Karpas-422 (cell line): ENCODE measurements around the gene ADARB1. TPM values are rescaled to one million over a fixed set of nuclear protein-coding genes. Genes with fewer than 3 reads are reported as not detected.
A peak's percentile ranks its signal among the peaks of the same experiment; 100 is the strongest.

Experiments used
- DNase-seq: peaks from one replicate; pipeline ENCODE4 v3.0.0-alpha.2; 2015
- H2AFZ ChIP-seq: fragments of 200-600 bp; sonication (generic); 2 replicates; pipeline ENCODE4 v1.6.1; 2014; ENCODE audit warnings: antibody characterized with exemption, low read length, mixed read lengths
- H3K27ac ChIP-seq: fragments of 200-600 bp; sonication (generic); 2 replicates; pipeline ENCODE4 v1.5.1; 2014; ENCODE audit warnings: mild to moderate bottlenecking, low read length, moderate library complexity
- H3K27me3 ChIP-seq: fragments of 200-600 bp; sonication (generic); 2 replicates; pipeline ENCODE4 v1.6.1; 2014; ENCODE audit warnings: low read length, mixed read lengths
- H3K36me3 ChIP-seq: fragments of 200-600 bp; sonication (generic); 2 replicates; pipeline ENCODE4 v1.6.1; 2014; ENCODE audit warnings: low read length, mixed read lengths; ENCODE audit not compliant: insufficient read depth
- H3K4me1 ChIP-seq: fragments of 200-600 bp; sonication (generic); 2 replicates; pipeline ENCODE4 v1.6.1; 2014; ENCODE audit warnings: mild to moderate bottlenecking, low read length, mixed read lengths
- H3K4me2 ChIP-seq: fragments of 200-600 bp; sonication (generic); 2 replicates; pipeline ENCODE4 v1.6.1; 2014; ENCODE audit warnings: low read length, low read depth, mild to moderate bottlenecking; ENCODE audit not compliant: poor library complexity, severe bottlenecking
- H3K4me3 ChIP-seq: fragments of 200-600 bp; sonication (generic); 2 replicates; pipeline ENCODE4 v1.5.1; 2014; ENCODE audit warnings: mild to moderate bottlenecking, antibody characterized with exemption, low read length, mixed read lengths
- H3K79me2 ChIP-seq: fragments of 200-600 bp; sonication (generic); 2 replicates; pipeline ENCODE4 v1.6.1; 2014; ENCODE audit warnings: mild to moderate bottlenecking, low read length, mixed read lengths
- H3K9ac ChIP-seq: fragments of 200-600 bp; sonication (generic); 2 replicates; pipeline ENCODE4 v1.6.0; 2014; ENCODE audit warnings: low read length
- H3K9me2 ChIP-seq: fragments of 200-600 bp; sonication (generic), shearing (Covaris generic); replicated peaks from 2 replicates; pipeline ENCODE4 v1.6.0; 2014; ENCODE audit warnings: mild to moderate bottlenecking, low read length, moderate library complexity; ENCODE audit not compliant: insufficient read depth
- H3K9me3 ChIP-seq: fragments of 300-700, 200-600 bp; sonication (generic); 2 replicates; pipeline ENCODE4 v1.6.1; 2014; ENCODE audit warnings: low read length, mixed read lengths
- H4K20me1 ChIP-seq: fragments of 200-600 bp; sonication (generic); 2 replicates; pipeline ENCODE4 v1.6.1; 2014; ENCODE audit warnings: mild to moderate bottlenecking, antibody characterized with exemption, low read length, low read depth; ENCODE audit not compliant: insufficient read depth
- total RNA-seq: library from RNA; depleted of rRNA; stranded (reverse); fragments of >200 nt; shearing (Covaris generic); gene quantifications from 2 replicates; pipeline ENCODE4 v1.2.3, GENCODE V29; 2014; ENCODE audit warnings: low replicate concordance

The ADARB1 gene
- total RNA-seq, 1 experiment from 2014 or later, result 2.0 TPM

DNA sequence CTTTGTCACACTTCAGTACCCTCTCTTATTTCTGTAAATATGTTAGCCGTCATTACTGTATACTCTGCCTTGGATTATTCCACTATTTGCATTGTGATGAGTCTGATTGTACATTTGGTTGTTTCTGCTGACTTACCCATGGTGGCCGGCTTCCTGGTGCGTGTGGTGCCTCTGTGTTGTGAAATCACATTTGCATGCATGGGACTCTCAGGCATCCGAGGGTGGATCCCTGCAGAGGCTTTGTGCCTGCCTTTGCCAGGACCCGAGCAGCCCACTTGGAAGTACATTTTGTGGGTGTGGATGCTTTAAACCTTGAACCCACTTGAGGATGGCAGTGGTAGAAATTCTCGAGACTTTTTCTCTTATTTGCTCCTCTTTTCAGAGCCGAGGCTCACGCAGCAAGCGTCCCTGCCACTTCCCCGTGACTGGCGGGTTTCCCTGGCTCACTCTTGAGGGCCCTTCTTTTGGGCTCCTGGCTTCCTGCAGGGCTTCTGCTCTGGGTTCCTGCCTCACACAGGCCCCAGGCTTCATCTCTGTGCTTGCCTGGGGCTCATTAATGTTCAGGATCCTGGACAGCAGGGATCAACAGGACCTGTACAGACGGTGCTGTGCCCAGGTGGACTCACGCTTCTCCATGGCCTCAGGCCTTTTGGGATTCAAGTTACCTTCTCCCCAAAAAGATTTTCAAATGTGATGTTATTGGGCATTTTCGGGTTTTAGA, 176.7 kb downstream of the ADARB1 start:
- no peak overlapping the region for H3K9ac ChIP-seq
- H3K27me3 ChIP-seq, result no peaks in the 10 kb centered on the region
- no peaks in the 10 kb centered on the region for H3K36me3 ChIP-seq
- no peak for DNase-seq
- no peaks in the 10 kb centered on the region for H3K9me2 ChIP-seq
- no peak overlapping the region for H3K4me2 ChIP-seq
- H2AFZ ChIP-seq, result no peak overlapping the region
- no peaks in the 10 kb centered on the region for H3K9me3 ChIP-seq
- no peak overlapping the region for H3K4me3 ChIP-seq
- H3K4me1 ChIP-seq, result no peaks in the 10 kb centered on the region
- no peak overlapping the region for H3K27ac ChIP-seq
- no peaks in the 10 kb centered on the region for H4K20me1 ChIP-seq
- H3K79me2 ChIP-seq, result no peaks in the 10 kb centered on the region

GRCh38 chr21:45251635-45252447, 177.5 kb downstream of the ADARB1 start:
- DNase-seq, result no peak
- Histone ChIP-seq H3K9me2 (no peaks in the 10 kb centered on the region), H4K20me1 (no peaks in the 10 kb centered on the region), H3K79me2 (no peaks in the 10 kb centered on the region), H3K27ac (no peak overlapping the region), H3K36me3 (no peaks in the 10 kb centered on the region), H3K27me3 (no peaks in the 10 kb centered on the region), H3K9ac (no peak overlapping the region), H3K4me2 (no peak overlapping the region), H3K4me1 (no peaks in the 10 kb centered on the region), H3K9me3 (no peaks in the 10 kb centered on the region), H2AFZ (no peak overlapping the region), H3K4me3 (no peak overlapping the region)

DNA sequence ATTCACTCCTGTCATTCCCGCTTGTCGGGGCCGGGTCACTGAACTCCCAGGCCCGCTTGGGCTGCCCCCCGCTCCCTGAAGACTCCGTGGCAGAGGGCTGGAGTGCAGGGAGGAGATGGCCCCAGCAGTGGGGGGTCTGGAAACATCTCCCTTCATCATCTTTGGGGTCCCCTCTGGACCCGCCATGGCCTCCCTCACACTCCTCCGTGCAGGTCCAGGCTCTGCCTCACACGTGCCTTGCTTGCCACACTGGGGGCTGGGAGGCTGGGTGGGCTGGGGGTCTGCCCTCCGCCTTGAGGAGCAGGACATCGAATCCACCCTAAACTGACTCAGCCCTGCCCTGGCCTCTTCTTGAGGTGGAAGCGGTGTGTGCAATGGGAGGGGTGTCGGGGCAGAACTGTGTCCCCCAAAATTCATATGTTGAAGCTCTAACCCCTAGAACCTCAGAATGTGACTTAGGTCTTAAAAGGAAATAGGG, 178.1 kb downstream of the ADARB1 start:
- Histone ChIP-seq H3K4me3 (no peak overlapping the region), H3K27ac (no peak overlapping the region), H3K9me2 (no peaks in the 10 kb centered on the region), H2AFZ (no peak overlapping the region), H3K79me2 (no peaks in the 10 kb centered on the region), H3K4me1 (no peaks in the 10 kb centered on the region), H4K20me1 (no peaks in the 10 kb centered on the region), H3K9ac (no peak overlapping the region), H3K36me3 (no peaks in the 10 kb centered on the region), H3K27me3 (no peaks in the 10 kb centered on the region), H3K4me2 (no peak overlapping the region), H3K9me3 (no peaks in the 10 kb centered on the region)
- DNase-seq, result no peak

GRCh38 chr21:45253180-45253579, 178.8 kb downstream of the ADARB1 start:
- Histone ChIP-seq H3K27me3 (no peaks in the 10 kb centered on the region), H3K4me3 (no peak overlapping the region)

DNA sequence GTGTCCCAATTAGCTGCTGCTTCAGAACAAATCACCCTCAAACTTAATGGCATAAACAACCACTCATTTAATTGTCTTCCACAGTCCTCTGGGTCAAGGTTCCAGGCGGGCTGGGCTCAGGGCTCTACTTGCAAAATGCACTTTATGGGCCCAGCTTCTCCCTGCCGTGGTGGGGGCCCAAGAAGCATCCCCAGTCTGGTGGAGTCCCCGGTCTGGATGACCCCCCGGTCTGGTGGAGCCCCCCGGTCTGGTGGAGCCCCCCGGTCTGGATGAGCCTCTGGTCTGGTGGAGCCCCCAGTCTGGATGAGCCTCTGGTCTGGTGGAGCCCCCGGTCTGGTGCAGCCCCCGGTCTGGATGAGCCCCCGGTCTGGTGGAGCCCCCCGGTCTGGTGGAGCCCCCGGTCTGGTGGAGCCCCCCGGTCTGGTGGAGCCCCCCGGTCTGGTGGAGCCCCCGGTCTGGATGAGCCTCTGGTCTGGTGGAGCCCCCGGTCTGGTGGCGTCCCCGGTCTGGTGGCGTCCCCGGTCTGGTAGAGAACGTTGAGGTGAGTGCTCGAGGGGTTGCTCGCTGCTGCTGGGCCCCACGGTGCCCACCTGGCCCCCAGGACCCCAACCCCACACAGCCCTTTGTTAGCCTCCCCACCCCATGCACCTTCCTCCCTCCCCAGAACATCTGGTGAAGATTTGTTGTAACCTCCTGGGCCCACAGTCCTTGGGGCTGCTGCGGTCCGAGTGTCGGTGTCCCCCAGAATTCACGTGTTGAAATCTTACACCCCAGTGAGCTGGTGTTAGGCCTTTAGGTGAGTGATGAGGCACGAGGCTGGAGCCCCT, 179.5 kb downstream of the ADARB1 start:
- no peak overlapping the region for H3K4me3 ChIP-seq
- no peak overlapping the region for H3K4me2 ChIP-seq
- no peaks in the 10 kb centered on the region for H3K4me1 ChIP-seq
- DNase-seq, result no peak
- H3K9me2 ChIP-seq, result no peaks in the 10 kb centered on the region
- no peaks in the 10 kb centered on the region for H3K79me2 ChIP-seq
- H3K36me3 ChIP-seq, result no peaks in the 10 kb centered on the region
- no peaks in the 10 kb centered on the region for H3K9me3 ChIP-seq
- H3K9ac ChIP-seq, result no peak overlapping the region
- no peak overlapping the region for H3K27ac ChIP-seq
- H4K20me1 ChIP-seq, result no peaks in the 10 kb centered on the region
- H3K27me3 ChIP-seq, result no peaks in the 10 kb centered on the region
- H2AFZ ChIP-seq, result no peak overlapping the region

More at GRCh38 chr21:45253180-45253579, 178.8 kb downstream of the ADARB1 start:
- H2AFZ ChIP-seq, result no peak overlapping the region
- H3K9ac ChIP-seq, result no peak overlapping the region
- no peak overlapping the region for H3K4me2 ChIP-seq
- H3K9me2 ChIP-seq, result no peaks in the 10 kb centered on the region
- no peak for DNase-seq
- H3K36me3 ChIP-seq, result no peaks in the 10 kb centered on the region
- no peaks in the 10 kb centered on the region for H3K4me1 ChIP-seq
- H3K27ac ChIP-seq, result no peak overlapping the region
- H4K20me1 ChIP-seq, result no peaks in the 10 kb centered on the region
- H3K9me3 ChIP-seq, result no peaks in the 10 kb centered on the region
- no peaks in the 10 kb centered on the region for H3K79me2 ChIP-seq

DNA sequence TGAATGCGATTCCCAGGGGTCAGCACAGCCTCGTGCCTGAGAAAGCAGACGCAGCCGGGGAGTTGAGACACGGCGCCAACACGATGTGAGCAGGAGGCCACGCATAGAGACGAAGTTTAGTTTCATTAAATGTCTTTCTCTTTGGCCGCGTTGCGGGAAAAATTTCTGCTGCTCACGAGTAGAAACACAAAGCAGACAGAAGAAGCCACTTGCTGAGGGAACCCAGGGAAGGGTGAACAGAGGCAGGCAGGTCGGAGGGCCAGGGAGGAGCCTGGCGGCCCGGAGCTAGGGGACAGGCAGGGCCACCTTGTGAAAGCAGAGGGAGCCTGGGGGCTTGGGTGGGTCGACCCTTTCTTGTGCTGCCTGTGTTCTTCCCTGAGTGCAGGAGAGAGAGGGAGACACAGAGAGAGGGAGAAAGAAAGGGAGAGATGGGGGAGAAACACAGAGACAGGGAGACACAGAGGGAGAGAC, 180.1 kb downstream of the ADARB1 start:
- Histone ChIP-seq H3K4me3 (no peak overlapping the region), H3K9ac (no peak overlapping the region), H4K20me1 (no peaks in the 10 kb centered on the region), H3K27ac (no peak overlapping the region), H3K27me3 (no peaks in the 10 kb centered on the region), H3K36me3 (no peaks in the 10 kb centered on the region), H3K79me2 (no peaks in the 10 kb centered on the region), H2AFZ (no peak overlapping the region), H3K4me1 (no peaks in the 10 kb centered on the region), H3K9me2 (no peaks in the 10 kb centered on the region), H3K4me2 (no peak overlapping the region), H3K9me3 (no peaks in the 10 kb centered on the region)
- DNase-seq, result no peak

DNA sequence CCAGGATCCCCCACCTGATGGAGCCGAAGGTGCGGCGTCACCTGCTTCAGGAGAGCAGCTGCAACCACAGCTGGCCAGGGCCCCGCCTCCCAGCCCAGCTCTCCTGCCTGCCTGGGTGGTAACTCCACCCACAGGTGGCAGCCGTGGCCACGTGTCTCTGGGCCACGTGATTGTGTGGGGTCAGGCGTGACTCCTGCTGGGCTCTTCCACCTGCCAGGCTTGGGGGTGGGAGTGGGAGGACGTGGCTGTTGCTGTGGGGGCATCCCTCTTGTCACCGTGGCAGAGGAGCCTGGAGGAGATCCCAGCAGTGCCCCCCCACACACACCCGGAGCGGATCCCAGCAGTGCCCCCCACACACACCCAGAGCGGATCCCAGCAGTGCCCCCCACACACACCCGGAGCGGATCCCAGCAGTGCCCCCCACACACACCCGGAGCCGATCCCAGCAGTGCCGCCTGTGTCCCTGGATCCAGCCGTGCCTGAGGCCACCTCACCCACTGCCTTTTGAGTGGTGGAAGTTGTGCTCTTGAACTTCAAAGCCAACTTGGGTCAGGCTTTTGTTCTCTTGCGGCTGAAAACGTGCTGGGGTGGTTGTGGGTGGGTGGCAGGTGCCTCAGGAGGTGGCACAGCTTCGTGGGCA, 181.1 kb downstream of the ADARB1 start:
- Histone ChIP-seq H3K9ac (no peak overlapping the region), H3K27ac (no peak overlapping the region), H3K79me2 (no peaks in the 10 kb centered on the region), H3K9me3 (no peaks in the 10 kb centered on the region), H3K4me1 (no peaks in the 10 kb centered on the region), H3K4me2 (no peak overlapping the region), H2AFZ (no peak overlapping the region), H3K9me2 (no peaks in the 10 kb centered on the region), H3K27me3 (no peaks in the 10 kb centered on the region), H3K4me3 (no peak overlapping the region), H3K36me3 (no peaks in the 10 kb centered on the region), H4K20me1 (no peaks in the 10 kb centered on the region)
- peak; percentile 52 for DNase-seq
